HEK293T (cell line): ENCODE data around the gene EVI2A.

Experiments used
- ARNT ChIP-seq: fragments of 450-650 bp; IDR thresholded peaks from 2 replicates; pipeline ENCODE4 v1.6.1; 2017; ENCODE audit warnings: mild to moderate bottlenecking
- CTBP1 ChIP-seq: fragments of 450-650 bp; IDR thresholded peaks from 2 replicates; pipeline ENCODE4 v1.6.1; 2016; ENCODE audit warnings: borderline replicate concordance
- ELF4 ChIP-seq: fragments of 450-650 bp; IDR thresholded peaks from 2 replicates; pipeline ENCODE4 v1.6.1; 2017; ENCODE audit warnings: antibody characterized with exemption
- FOXA1 ChIP-seq: fragments of 450-650 bp; IDR thresholded peaks from 2 replicates; pipeline ENCODE4 v1.6.1; 2016; ENCODE audit warnings: mild to moderate bottlenecking
- FOXK2 ChIP-seq: fragments of 450-650 bp; IDR thresholded peaks from 2 replicates; pipeline ENCODE4 v1.6.1; 2016; ENCODE audit warnings: mild to moderate bottlenecking
- FOXM1 ChIP-seq: fragments of 450-650 bp; IDR thresholded peaks from 2 replicates; pipeline ENCODE4 v1.6.1; 2017; ENCODE audit warnings: mild to moderate bottlenecking, borderline replicate concordance
- HDGF ChIP-seq: fragments of 450-650 bp; IDR thresholded peaks from 2 replicates; pipeline ENCODE4 v1.6.1; 2017; ENCODE audit warnings: antibody characterized with exemption, borderline replicate concordance
- LEF1 ChIP-seq: fragments of 450-650 bp; IDR thresholded peaks from 2 replicates; pipeline ENCODE4 v1.6.1; 2017; ENCODE audit warnings: mild to moderate bottlenecking, borderline replicate concordance
- NFRKB ChIP-seq: fragments of 450-650 bp; IDR thresholded peaks from 2 replicates; pipeline ENCODE4 v1.6.1; 2016; ENCODE audit warnings: mild to moderate bottlenecking, moderate library complexity
- PKNOX1 ChIP-seq: fragments of 450-650 bp; IDR thresholded peaks from 2 replicates; pipeline ENCODE4 v1.6.1; 2016
- SP1 ChIP-seq: fragments of 450-650 bp; IDR thresholded peaks from 2 replicates; pipeline ENCODE4 v1.6.1; 2017
- SUZ12 ChIP-seq: fragments of 450-650 bp; IDR thresholded peaks from 2 replicates; pipeline ENCODE4 v1.6.1; 2016; ENCODE audit warnings: mild to moderate bottlenecking
- TARDBP ChIP-seq: fragments of 450-650 bp; IDR thresholded peaks from 2 replicates; pipeline ENCODE4 v1.6.1; 2016
- ZNF384 ChIP-seq: fragments of 450-650 bp; IDR thresholded peaks from 2 replicates; pipeline ENCODE4 v1.6.1; 2016

GRCh38 chr17:31296142-31296541 is 25.3 kb downstream of the EVI2A start:
- TF ChIP-seq LEF1 = no peak
- TF ChIP-seq FOXK2 = no peak
- no peak for TF ChIP-seq HDGF
- TF ChIP-seq ELF4 = no peak
- no peak for TF ChIP-seq SP1
- no peak for TF ChIP-seq FOXA1
- no peak for TF ChIP-seq ARNT
- no peak for TF ChIP-seq SUZ12
- no peak for TF ChIP-seq ZNF384
- no peak for TF ChIP-seq FOXM1
- TF ChIP-seq PKNOX1 = no peak
- no peak for TF ChIP-seq TARDBP
- TF ChIP-seq NFRKB = no peak
- no peak for TF ChIP-seq CTBP1
